Measurements from ENCODE around the gene NRL.

Gene NRL

DNA sequence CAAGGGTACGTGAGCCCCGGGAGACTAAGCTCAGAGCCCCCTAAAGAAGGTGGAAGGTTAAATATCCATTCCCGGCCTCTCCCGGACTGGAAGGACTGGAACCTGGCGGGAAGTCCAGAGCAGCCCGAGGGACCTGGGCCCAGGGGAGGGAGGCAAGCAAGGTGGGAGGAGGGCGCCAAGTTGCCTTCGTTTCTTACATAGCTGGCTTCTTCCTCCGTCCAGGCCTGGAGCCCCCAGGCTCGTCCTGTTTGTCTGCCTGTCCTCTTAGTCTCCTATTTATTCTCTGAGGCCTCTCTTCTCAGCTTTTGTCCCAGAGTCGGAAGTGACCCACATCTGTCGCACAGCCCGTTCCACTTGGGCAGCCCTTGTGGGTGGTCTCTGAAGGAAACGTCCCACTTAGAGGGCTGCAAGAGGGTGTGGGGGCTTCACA lies 19.9 kb downstream of the NRL start:
- DNase-seq (ENCODE audit: low read depth, low spot score), result peak; percentile 12
- in situ Hi-C loops (cut with HindIII; ENCODE audit: low sequenced_read_pairs), result no loop called here
- peak overlapping the region; percentile 71 for H3K4me3 ChIP-seq (ENCODE audit: low read depth, low read length)
- TF ChIP-seq, protein P1, sequence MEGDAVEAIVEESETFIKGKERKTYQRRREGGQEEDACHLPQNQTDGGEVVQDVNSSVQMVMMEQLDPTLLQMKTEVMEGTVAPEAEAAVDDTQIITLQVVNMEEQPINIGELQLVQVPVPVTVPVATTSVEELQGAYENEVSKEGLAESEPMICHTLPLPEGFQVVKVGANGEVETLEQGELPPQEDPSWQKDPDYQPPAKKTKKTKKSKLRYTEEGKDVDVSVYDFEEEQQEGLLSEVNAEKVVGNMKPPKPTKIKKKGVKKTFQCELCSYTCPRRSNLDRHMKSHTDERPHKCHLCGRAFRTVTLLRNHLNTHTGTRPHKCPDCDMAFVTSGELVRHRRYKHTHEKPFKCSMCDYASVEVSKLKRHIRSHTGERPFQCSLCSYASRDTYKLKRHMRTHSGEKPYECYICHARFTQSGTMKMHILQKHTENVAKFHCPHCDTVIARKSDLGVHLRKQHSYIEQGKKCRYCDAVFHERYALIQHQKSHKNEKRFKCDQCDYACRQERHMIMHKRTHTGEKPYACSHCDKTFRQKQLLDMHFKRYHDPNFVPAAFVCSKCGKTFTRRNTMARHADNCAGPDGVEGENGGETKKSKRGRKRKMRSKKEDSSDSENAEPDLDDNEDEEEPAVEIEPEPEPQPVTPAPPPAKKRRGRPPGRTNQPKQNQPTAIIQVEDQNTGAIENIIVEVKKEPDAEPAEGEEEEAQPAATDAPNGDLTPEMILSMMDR (IDR thresholded peaks at IDR 0.05; ENCODE audit: low read depth, low read length), result no peak

DNA sequence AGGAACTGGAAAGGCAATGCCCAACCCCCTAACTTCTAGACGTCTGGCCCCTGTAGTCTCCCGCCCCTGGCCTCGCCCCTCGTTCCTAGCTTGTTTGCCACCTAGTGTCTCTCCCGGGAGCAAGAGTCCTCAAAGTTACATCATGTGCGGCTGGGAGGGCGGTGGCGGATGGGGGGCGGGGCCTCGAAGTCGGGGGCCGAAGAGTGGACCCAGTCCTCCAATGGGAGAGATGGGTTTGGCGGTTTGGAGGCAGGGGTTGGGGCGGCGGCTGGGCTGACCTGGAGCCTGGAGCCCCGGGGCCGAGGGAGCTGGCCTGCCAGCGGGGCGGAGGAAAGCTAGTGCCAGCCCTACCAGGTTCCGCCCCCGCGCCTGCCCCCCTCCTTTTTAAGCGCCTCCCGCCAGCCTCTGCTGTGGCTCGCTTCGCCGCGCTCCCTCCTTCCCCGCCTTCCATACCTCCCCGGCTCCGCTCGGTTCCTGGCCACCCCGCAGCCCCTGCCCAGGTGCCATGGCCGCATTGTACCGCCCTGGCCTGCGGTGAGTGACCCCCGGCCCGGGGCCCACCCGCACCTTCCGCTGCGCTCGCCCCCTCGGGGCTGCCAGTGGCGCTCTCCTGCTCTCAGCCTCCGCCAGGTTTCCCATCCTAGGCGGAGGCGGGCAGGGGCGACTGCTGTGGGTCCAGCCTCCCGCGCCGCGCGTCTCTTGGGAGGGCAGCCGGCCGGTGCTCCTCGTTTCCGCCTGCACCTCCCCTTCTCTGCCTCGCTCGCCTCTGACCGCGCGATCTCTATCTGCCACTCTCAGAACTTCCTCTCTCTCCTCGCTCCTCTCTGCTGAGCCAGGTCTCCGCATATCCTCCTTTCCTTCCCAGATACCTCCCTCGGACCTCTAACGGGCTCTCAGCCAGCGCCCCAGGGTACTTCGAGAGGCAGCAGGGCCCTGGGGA lies 20.6 kb downstream of the NRL start, which contains the start of gene PCK2:
TSS of gene PCK2 (plus strand) at position 411 of the 940 bp plus-strand sequence. CDS start at position 506, 95 bp downstream.
- peak within 1 kb of the TSS; percentile 71 for H3K4me3 ChIP-seq (ENCODE audit: low read depth, low read length)
- in situ Hi-C loops (cut with HindIII; ENCODE audit: low sequenced_read_pairs), result no loop called here
- TF ChIP-seq, protein P1 (IDR thresholded peaks at IDR 0.05; ENCODE audit: low read depth, low read length), result peak; percentile 18
- peak; percentile 96 for DNase-seq (ENCODE audit: low read depth, low spot score)

DNA sequence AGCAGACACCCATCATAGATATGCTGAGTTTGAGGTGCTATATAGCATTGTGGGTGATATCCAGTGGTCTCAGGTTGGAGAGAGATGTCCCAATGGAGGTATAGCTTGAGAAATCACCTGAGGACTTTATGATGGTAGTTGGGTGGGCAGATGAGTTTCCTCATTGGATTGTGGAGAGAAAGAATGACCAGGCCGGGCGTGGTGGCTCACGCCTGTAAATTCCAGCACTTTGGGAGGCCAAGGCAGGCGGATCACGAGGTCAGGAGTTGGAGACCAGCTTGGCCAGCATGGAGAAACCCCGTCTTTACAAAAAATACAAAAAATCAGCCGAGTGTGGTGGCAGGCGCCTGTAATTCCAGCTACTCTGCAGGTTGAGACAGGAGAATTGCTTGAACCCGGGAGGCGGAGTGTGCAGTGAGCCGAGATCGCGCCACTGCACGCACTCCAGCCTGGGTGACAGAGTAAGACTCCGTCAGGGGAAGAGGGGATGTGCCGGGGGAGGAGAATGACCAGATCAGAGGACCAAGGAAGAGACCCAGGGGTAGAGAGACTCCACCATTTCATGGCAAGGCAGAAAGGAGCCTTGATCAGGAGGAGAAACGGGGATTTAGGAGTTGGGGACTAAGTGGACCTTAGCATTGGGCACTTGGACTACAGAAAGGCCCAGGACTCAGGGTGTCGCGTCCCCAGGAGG lies 21.4 kb downstream of the NRL start:
- peak overlapping the region; percentile 71 for H3K4me3 ChIP-seq (ENCODE audit: low read depth, low read length)
- in situ Hi-C loops (cut with HindIII; ENCODE audit: low sequenced_read_pairs), result no loop called here

DNA sequence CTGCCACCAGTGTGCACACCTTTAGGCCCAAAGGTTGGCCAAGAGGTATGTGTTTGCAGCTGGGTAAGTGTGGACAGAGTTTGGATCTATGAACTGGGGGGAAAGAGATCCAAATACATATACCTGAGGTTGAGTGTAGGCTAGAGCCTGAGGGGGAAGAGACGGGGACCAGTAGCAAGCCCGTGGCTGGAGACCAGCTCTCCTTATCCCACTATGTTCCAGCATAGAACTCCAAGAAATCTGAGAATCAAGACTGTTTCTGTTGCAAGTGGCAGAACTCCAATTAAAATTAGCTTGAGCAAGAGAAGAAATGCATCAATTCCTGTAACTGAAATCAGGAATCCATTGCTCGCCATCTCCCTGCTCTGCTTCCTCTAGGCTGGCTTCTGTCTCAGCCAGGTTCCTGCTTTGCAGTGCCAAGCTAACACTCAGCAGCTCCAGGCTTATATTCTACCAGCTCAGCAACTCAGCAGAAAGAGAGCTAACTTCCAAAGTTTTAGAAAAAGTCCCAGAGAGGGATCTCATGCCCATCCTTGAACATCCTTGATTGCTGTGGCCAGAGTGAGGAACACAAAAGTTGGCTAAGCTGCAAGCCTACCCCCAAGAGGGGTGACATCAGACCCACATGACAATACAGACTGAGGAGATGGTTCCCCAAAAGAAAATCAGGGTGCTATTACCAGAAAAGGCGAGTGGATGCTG lies 22.1 kb downstream of the NRL start:
- DNase-seq (ENCODE audit: low read depth, low spot score), result no peak
- in situ Hi-C loops (cut with HindIII; ENCODE audit: low sequenced_read_pairs), result no loop called here
- H3K4me3 ChIP-seq (ENCODE audit: low read depth, low read length), result no peak overlapping the region
- TF ChIP-seq, protein P1 (IDR thresholded peaks at IDR 0.05; ENCODE audit: low read depth, low read length), result no peak

More for the DNA sequence above, 21.4 kb downstream of the NRL start:
- TF ChIP-seq, protein P1 (IDR thresholded peaks at IDR 0.05; ENCODE audit: low read depth, low read length), result no peak
- DNase-seq (ENCODE audit: low read depth, low spot score), result no peak

DNA sequence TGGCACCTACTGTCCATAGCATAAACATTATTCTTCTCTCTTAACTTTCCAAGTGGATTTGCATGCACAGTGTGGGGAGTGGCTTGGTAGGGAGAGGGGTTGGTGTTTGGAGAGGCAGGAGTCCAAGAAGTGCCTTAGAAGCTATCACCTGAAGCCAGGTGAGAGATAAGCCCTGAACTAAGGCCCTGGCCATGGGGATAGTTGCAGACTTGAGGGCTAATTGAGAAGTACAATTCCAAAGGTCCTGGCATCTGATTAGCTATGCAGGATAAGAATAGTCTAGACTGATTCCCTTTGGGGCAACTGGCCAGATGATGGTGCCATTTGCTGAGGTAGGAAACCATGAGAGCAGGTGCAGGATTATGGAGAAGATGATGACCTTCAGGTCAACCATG lies 22.6 kb downstream of the NRL start:
- DNase-seq (ENCODE audit: low read depth, low spot score), result no peak
- in situ Hi-C loops (cut with HindIII; ENCODE audit: low sequenced_read_pairs), result no loop called here
- TF ChIP-seq, protein P1 (IDR thresholded peaks at IDR 0.05; ENCODE audit: low read depth, low read length), result no peak
- H3K4me3 ChIP-seq (ENCODE audit: low read depth, low read length), result no peak overlapping the region

DNA sequence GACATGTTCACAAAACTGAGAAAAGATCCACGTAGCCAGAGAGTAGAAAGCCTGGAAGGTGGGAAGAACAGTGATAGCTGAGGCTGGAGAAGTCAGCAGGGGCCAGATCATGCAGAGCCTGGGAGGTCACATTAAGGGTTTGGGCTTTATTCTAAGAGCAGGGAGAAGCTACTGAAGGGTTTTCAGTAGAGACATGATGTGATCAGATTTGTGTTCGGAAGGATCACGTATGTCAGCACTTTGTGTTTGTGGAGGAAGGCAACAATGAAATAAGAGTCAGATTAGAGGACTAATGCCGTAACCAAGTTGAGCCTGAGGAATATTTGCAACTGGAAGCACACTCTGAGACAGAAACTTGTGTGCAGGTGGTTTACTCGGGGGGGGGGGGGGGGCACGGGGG lies 24.9 kb downstream of the NRL start:
- no peak overlapping the region for H3K4me3 ChIP-seq (ENCODE audit: low read depth, low read length)
- in situ Hi-C loops (cut with HindIII; ENCODE audit: low sequenced_read_pairs), result no loop called here
- TF ChIP-seq, protein P1 (IDR thresholded peaks at IDR 0.05; ENCODE audit: low read depth, low read length), result no peak
- no peak for DNase-seq (ENCODE audit: low read depth, low spot score)
